H9 (cell line): ENCODE data around the gene QDPR. TPM values are rescaled to one million over a fixed set of nuclear protein-coding genes. Genes with fewer than 3 reads are reported as not detected.

Source experiments
- DNase-seq: peaks from one replicate; pipeline ENCODE4 v3.0.0-alpha.2; 2017
- H2AFZ ChIP-seq: one replicate; pipeline ENCODE4 v1.6.1; 2013; ENCODE audit warnings: mild to moderate bottlenecking, low read length, control low read depth, moderate library complexity
- H2AK5ac ChIP-seq: 2 replicates; pipeline ENCODE4 v1.6.1; 2013; ENCODE audit warnings: low read length, control low read depth, mixed read lengths; ENCODE audit not compliant: insufficient read length
- H2BK120ac ChIP-seq: one replicate; pipeline ENCODE4 v1.6.1; 2013; ENCODE audit warnings: low read depth, mild to moderate bottlenecking, low read length, control low read depth, inconsistent platforms; ENCODE audit not compliant: poor library complexity, severe bottlenecking
- H2BK12ac ChIP-seq: 2 replicates; pipeline ENCODE4 v1.6.1; 2013; ENCODE audit warnings: low read length, control low read depth, mixed read lengths, low read depth; ENCODE audit not compliant: insufficient read length
- H2BK15ac ChIP-seq: 2 replicates; pipeline ENCODE4 v1.6.1; 2013; ENCODE audit warnings: low read depth, low read length, control low read depth
- H2BK20ac ChIP-seq: one replicate; pipeline ENCODE4 v1.6.1; 2013; ENCODE audit warnings: low read depth, mild to moderate bottlenecking, low read length, control low read depth, inconsistent platforms; ENCODE audit not compliant: poor library complexity, severe bottlenecking
- H2BK5ac ChIP-seq: 2 replicates; pipeline ENCODE4 v1.6.1; 2013; ENCODE audit warnings: low read length, control low read depth, mixed read lengths; ENCODE audit not compliant: insufficient read length
- H3K14ac ChIP-seq: 2 replicates; pipeline ENCODE4 v1.6.1; 2013; ENCODE audit warnings: low read length, control low read depth; ENCODE audit not compliant: insufficient read depth
- H3K18ac ChIP-seq: 2 replicates; pipeline ENCODE4 v1.6.1; 2013; ENCODE audit warnings: low read depth, mild to moderate bottlenecking, mixed read lengths, low read length, control low read depth; ENCODE audit not compliant: insufficient read length
- H3K23ac ChIP-seq: 2 replicates; pipeline ENCODE4 v1.6.1; 2013; ENCODE audit warnings: low read length, control low read depth, mixed read lengths, low read depth; ENCODE audit not compliant: insufficient read length
- H3K23me2 ChIP-seq: 2 replicates; pipeline ENCODE4 v1.6.1; 2013; ENCODE audit warnings: low read depth, mild to moderate bottlenecking, mixed read lengths, low read length, control low read depth; ENCODE audit not compliant: insufficient read length, poor library complexity, severe bottlenecking
- H3K27ac ChIP-seq: 2 replicates; pipeline ENCODE4 v1.5.1; 2013; ENCODE audit warnings: low read length, control low read depth, mixed read lengths, low read depth; ENCODE audit not compliant: insufficient read length
- H3K27me3 ChIP-seq: 2 replicates; pipeline ENCODE4 v1.6.1; 2013; ENCODE audit warnings: low read length, control low read depth, inconsistent platforms; ENCODE audit not compliant: insufficient read depth
- H3K4ac ChIP-seq: 2 replicates; pipeline ENCODE4 v1.6.1; 2013; ENCODE audit warnings: low read depth, mild to moderate bottlenecking, control low read depth, inconsistent platforms, low read length, moderate library complexity
- H3K4me1 ChIP-seq: 2 replicates; pipeline ENCODE4 v1.6.1; 2013; ENCODE audit warnings: low read length, control low read depth, inconsistent platforms; ENCODE audit not compliant: insufficient read depth
- H3K4me2 ChIP-seq: 2 replicates; pipeline ENCODE4 v1.6.1; 2013; ENCODE audit warnings: low read length, control low read depth, mixed read lengths; ENCODE audit not compliant: insufficient read length, insufficient read depth
- H3K56ac ChIP-seq: 2 replicates; pipeline ENCODE4 v1.6.1; 2013; ENCODE audit warnings: low read depth, mild to moderate bottlenecking, mixed read lengths, low read length, control low read depth; ENCODE audit not compliant: insufficient read length
- H3K79me1 ChIP-seq: 2 replicates; pipeline ENCODE4 v1.6.1; 2013; ENCODE audit warnings: low read depth, mild to moderate bottlenecking, moderate library complexity, low read length, control low read depth, inconsistent platforms; ENCODE audit not compliant: insufficient read depth, poor library complexity, severe bottlenecking
- H3K79me2 ChIP-seq: 2 replicates; pipeline ENCODE4 v1.6.1; 2013; ENCODE audit warnings: low read length, control low read depth, inconsistent platforms; ENCODE audit not compliant: insufficient read depth
- H3K9ac ChIP-seq: 2 replicates; pipeline ENCODE4 v1.6.1; 2013; ENCODE audit warnings: low read length, control low read depth, mixed read lengths; ENCODE audit not compliant: insufficient read length; ENCODE audit errors: extremely low read depth
- H3K9me3 ChIP-seq: one replicate; pipeline ENCODE4 v1.6.1; 2013; ENCODE audit warnings: low read depth, low read length, inconsistent platforms; ENCODE audit not compliant: control insufficient read depth
- H3T11ph ChIP-seq: one replicate; pipeline ENCODE4 v1.6.1; 2013; ENCODE audit warnings: mild to moderate bottlenecking, low read length, control low read depth, inconsistent platforms
- H4K20me1 ChIP-seq: one replicate; pipeline ENCODE4 v1.6.1; 2013; ENCODE audit not compliant: control insufficient read depth, insufficient read length, insufficient read depth
- H4K5ac ChIP-seq: 2 replicates; pipeline ENCODE4 v1.6.1; 2013; ENCODE audit warnings: low read depth, mild to moderate bottlenecking, mixed read lengths, low read length, control low read depth; ENCODE audit not compliant: insufficient read length
- H4K8ac ChIP-seq: replicated peaks from 2 replicates; pipeline ENCODE4 v1.6.1; 2013; ENCODE audit warnings: low read length, control low read depth, mixed read lengths, low read depth; ENCODE audit not compliant: insufficient read length
- H4K91ac ChIP-seq: 2 replicates; pipeline ENCODE4 v1.6.1; 2013; ENCODE audit warnings: low read depth, mild to moderate bottlenecking, moderate library complexity, mixed read lengths, low read length, control low read depth; ENCODE audit not compliant: insufficient read length
- H3K27ac Mint-ChIP-seq, 3 experiments: 2 replicates in 2 of 3; 3 replicates in 1 of 3; pipeline ENCODE4 v1.8.0; 2020 to 2021; ENCODE audit warnings: mixed read lengths in 3 of 3, mild to moderate bottlenecking in 1 of 3, moderate library complexity in 1 of 3
- H3K27me3 Mint-ChIP-seq: 2 replicates; pipeline ENCODE4 v1.8.0; 2021; ENCODE audit warnings: low read depth, mild to moderate bottlenecking, moderate library complexity, mixed read lengths
- H3K36me3 Mint-ChIP-seq, 3 experiments: 2 replicates in 2 of 3; 3 replicates in 1 of 3; pipeline ENCODE4 v1.8.0; 2020 to 2021; ENCODE audit warnings: low read depth in 3 of 3, mixed read lengths in 3 of 3; ENCODE audit not compliant: insufficient read depth in 1 of 3
- H3K4me1 Mint-ChIP-seq, 2 experiments: 2 replicates each; pipeline ENCODE4 v1.8.0; 2020; ENCODE audit warnings: mixed read lengths in 2 of 2
- H3K4me3 Mint-ChIP-seq, 2 experiments: 2 replicates in 1 of 2; 3 replicates in 1 of 2; pipeline ENCODE4 v1.8.0; 2020 to 2021; ENCODE audit warnings: mild to moderate bottlenecking in 2 of 2, mixed read lengths in 2 of 2, moderate library complexity in 1 of 2
- H3K9me3 Mint-ChIP-seq, 2 experiments: 2 replicates in 1 of 2; 3 replicates in 1 of 2; pipeline ENCODE4 v1.8.0; 2020; ENCODE audit warnings: mild to moderate bottlenecking in 2 of 2, mixed read lengths in 2 of 2, moderate library complexity in 1 of 2
- CTCF ChIP-seq: fragments of 200-600 bp; sonication (generic); conservative IDR thresholded peaks from 3 replicates; pipeline ENCODE4 v1.8.0; 2021; ENCODE audit warnings: antibody characterized with exemption, mild to moderate bottlenecking
- total RNA-seq: library from RNA; stranded (reverse); gene quantifications from 2 replicates; pipeline ENCODE4 v1.2.1, GENCODE V29; 2021

Gene QDPR
- total RNA-seq, 1 experiment from 2014 or later: 23.5 TPM

- Histone ChIP-seq H3T11ph (no peak overlapping the region), H3K27me3 (no peaks in the 10 kb centered on the region), H4K5ac (no peak overlapping the region), H3K23ac (no peak overlapping the region), H3K4me1 (no peaks in the 10 kb centered on the region), H3K18ac (no peak overlapping the region), H2BK120ac (no peak overlapping the region), H4K8ac (no peak overlapping the region), H3K79me2 (no peaks in the 10 kb centered on the region), H3K9ac (no peak overlapping the region), H2BK15ac (no peak overlapping the region), H2BK20ac (no peak overlapping the region), H3K56ac (no peak overlapping the region), H3K4me2 (no peak overlapping the region), H3K9me3 (no peaks in the 10 kb centered on the region), H2AK5ac (no peak overlapping the region), H4K20me1 (no peaks in the 10 kb centered on the region), H2BK5ac (no peak overlapping the region), H3K14ac (no peak overlapping the region), H4K91ac (no peak overlapping the region), H3K27ac (no peak overlapping the region), H3K79me1 (no peaks in the 10 kb centered on the region), H3K4ac (no peak overlapping the region), H2AFZ (no peak overlapping the region), H2BK12ac (no peak overlapping the region), H3K23me2 (no peaks in the 10 kb centered on the region)
- Mint-ChIP-seq H3K4me3 (no peak overlapping the region), H3K4me1 (peaks cover 0 to 3% of the 10 kb centered on the region in 2 experiments; a peak in 1 of 4 replicates), H3K27ac (no peak overlapping the region), H3K9me3 (no peaks in the 10 kb centered on the region), H3K36me3 (no peaks in the 10 kb centered on the region), H3K27me3 (peaks cover 18% of the 10 kb centered on the region)
- no peak for TF ChIP-seq CTCF
- DNase-seq: no peak
These were observed 44.6 kb upstream of the QDPR start for GRCh38 chr4:17556498-17556897.
